ENCODE data around the gene FCHSD2.
"Not testable (repeated sequence)": the region's sequence is repeated elsewhere in the genome, so short reads cannot be mapped to it uniquely, and the experiment has no call there.

The FCHSD2 gene

GRCh38 chr11:72844356-72844755, 297.8 kb downstream of the FCHSD2 start:
- DNase-seq (ENCODE audit: low read depth in 1 of 2, low spot score in 1 of 2), result no peak

GRCh38 chr11:72842653-72843330, 299.3 kb downstream of the FCHSD2 start:
- DNase-seq (ENCODE audit: low read depth in 1 of 2, low spot score in 1 of 2), result no peak

GRCh38 chr11:72842126-72842525, 300.0 kb downstream of the FCHSD2 start:
- DNase-seq (ENCODE audit: low read depth in 1 of 2, low spot score in 1 of 2), result no peak

GRCh38 chr11:72841397-72841796, 300.7 kb downstream of the FCHSD2 start:
- DNase-seq (ENCODE audit: low read depth in 1 of 2, low spot score in 1 of 2), result no peak

GRCh38 chr11:72840780-72841179, 301.3 kb downstream of the FCHSD2 start:
- DNase-seq (ENCODE audit: low read depth in 1 of 2, low spot score in 1 of 2), result no peak

GRCh38 chr11:72838691-72839305, 303.3 kb downstream of the FCHSD2 start:
- no peak for DNase-seq (ENCODE audit: low read depth in 1 of 2, low spot score in 1 of 2)

- DNase-seq (ENCODE audit: low read depth in 1 of 2, low spot score in 1 of 2), result no peak
These were observed 306.0 kb downstream of the FCHSD2 start for GRCh38 chr11:72836111-72836510.

GRCh38 chr11:72834905-72835304, 307.2 kb downstream of the FCHSD2 start:
- DNase-seq (ENCODE audit: low read depth in 1 of 2, low spot score in 1 of 2), result no peak

- DNase-seq (ENCODE audit: low read depth in 1 of 2, low spot score in 1 of 2), result no peak
These were observed 308.2 kb downstream of the FCHSD2 start for GRCh38 chr11:72833811-72834493.

- no peak for DNase-seq (ENCODE audit: low read depth in 1 of 2, low spot score in 1 of 2)
These were observed 308.9 kb downstream of the FCHSD2 start for GRCh38 chr11:72833083-72833733.

- no peak for DNase-seq (ENCODE audit: low read depth in 1 of 2, low spot score in 1 of 2)
These were observed 309.6 kb downstream of the FCHSD2 start for GRCh38 chr11:72832301-72833082.

GRCh38 chr11:72831521-72832300, 310.4 kb downstream of the FCHSD2 start:
- DNase-seq (ENCODE audit: low read depth in 1 of 2, low spot score in 1 of 2), result no peak

GRCh38 chr11:72829884-72830533, 312.1 kb downstream of the FCHSD2 start:
- no peak for DNase-seq (ENCODE audit: low read depth in 1 of 2, low spot score in 1 of 2)

- no peak for DNase-seq (ENCODE audit: low read depth in 1 of 2, low spot score in 1 of 2)
These were observed 312.9 kb downstream of the FCHSD2 start for GRCh38 chr11:72829178-72829577.

- no peak for DNase-seq (ENCODE audit: low read depth in 1 of 2, low spot score in 1 of 2)
These were observed 313.4 kb downstream of the FCHSD2 start for GRCh38 chr11:72828692-72829101.

- DNase-seq (ENCODE audit: low read depth in 1 of 2, low spot score in 1 of 2), result no peak
These were observed 314.0 kb downstream of the FCHSD2 start for GRCh38 chr11:72828081-72828567.

- not testable (repeated sequence) for DNase-seq (ENCODE audit: low read depth in 1 of 2, low spot score in 1 of 2)
These were observed 314.5 kb downstream of the FCHSD2 start for GRCh38 chr11:72827656-72828055.

GRCh38 chr11:72826942-72827480, 315.1 kb downstream of the FCHSD2 start:
- DNase-seq (ENCODE audit: low read depth in 1 of 2, low spot score in 1 of 2), result no peak

GRCh38 chr11:72826191-72826941, 315.8 kb downstream of the FCHSD2 start:
- DNase-seq (ENCODE audit: low read depth in 1 of 2, low spot score in 1 of 2), result no peak
